ENCODE measurements around the gene WWC2.

DNA sequence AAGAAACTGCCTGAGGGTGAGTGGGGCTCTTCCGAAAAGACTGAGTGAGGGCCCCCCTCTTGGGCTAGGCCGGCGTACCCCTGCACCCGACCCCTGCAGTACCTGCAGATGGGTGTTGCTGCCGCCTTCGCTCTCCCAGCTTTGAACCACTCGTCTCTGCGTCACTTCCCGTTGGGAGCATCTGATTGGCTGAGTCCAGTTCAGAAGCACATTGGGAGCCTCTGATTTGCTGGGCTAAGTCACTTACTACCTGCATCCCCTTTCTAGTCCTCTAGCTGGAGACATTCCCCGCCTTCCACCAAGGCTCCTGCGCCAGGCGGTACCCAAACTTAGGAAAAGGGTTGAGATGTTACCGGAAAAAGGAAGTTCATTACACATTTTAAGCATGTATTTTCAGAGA lies 20.4 kb upstream of the WWC2 start:
- no peak for TF ChIP-seq POLR2A (IDR thresholded peaks at IDR 0.05; ENCODE audit: extremely low read depth, insufficient read length)
- TF ChIP-seq, protein P1, sequence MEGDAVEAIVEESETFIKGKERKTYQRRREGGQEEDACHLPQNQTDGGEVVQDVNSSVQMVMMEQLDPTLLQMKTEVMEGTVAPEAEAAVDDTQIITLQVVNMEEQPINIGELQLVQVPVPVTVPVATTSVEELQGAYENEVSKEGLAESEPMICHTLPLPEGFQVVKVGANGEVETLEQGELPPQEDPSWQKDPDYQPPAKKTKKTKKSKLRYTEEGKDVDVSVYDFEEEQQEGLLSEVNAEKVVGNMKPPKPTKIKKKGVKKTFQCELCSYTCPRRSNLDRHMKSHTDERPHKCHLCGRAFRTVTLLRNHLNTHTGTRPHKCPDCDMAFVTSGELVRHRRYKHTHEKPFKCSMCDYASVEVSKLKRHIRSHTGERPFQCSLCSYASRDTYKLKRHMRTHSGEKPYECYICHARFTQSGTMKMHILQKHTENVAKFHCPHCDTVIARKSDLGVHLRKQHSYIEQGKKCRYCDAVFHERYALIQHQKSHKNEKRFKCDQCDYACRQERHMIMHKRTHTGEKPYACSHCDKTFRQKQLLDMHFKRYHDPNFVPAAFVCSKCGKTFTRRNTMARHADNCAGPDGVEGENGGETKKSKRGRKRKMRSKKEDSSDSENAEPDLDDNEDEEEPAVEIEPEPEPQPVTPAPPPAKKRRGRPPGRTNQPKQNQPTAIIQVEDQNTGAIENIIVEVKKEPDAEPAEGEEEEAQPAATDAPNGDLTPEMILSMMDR (IDR thresholded peaks at IDR 0.05; ENCODE audit: low read depth, low read length), result no peak
- TF ChIP-seq MYC (IDR thresholded peaks at IDR 0.05; ENCODE audit: low read depth, low read length), result no peak
- TF ChIP-seq, protein P2, sequence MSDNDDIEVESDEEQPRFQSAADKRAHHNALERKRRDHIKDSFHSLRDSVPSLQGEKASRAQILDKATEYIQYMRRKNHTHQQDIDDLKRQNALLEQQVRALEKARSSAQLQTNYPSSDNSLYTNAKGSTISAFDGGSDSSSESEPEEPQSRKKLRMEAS (IDR thresholded peaks at IDR 0.05; ENCODE audit: low read depth, low read length), result no peak

Data from NB4 (cell line).